Endothelial cell of umbilical vein (primary cell): ENCODE data around the gene RBKS. TPM values are rescaled to one million over a fixed set of nuclear protein-coding genes. Genes with fewer than 3 reads are reported as not detected.

Experiments
- BruUV-seq: library from RNA; stranded (reverse); fragments of 400-500 nt; replicated peaks from 2 replicates; lab custom pipeline; 2021; lab: Mats Ljungman, UMichigan
- CTCF ChIA-PET: fragments of 300-600, 350-600 bp; sonication (Branson Sonifier 250); formaldehyde crosslinking; loops from one replicate; lab custom pipeline; 2021; ENCODE audit warnings: antibody characterized with exemption, inconsistent platforms; lab: Charles Lee
- POLR2A ChIA-PET: fragments of 300-600, 350-600 bp; sonication (Branson Sonifier 250); formaldehyde crosslinking; loops from one replicate; lab custom pipeline; 2021; ENCODE audit warnings: antibody characterized with exemption, inconsistent platforms; lab: Charles Lee
- DNase-seq: peaks from one replicate; pipeline ENCODE4 v3.0.0-alpha.2; 2011; ENCODE audit warnings: low read depth, low spot score
- FAIRE-seq: peaks from 2 replicates; lab custom pipeline; 2011; peaks lifted over from hg19 to GRCh38; lab: Jason Lieb, UNC
- H2AFZ ChIP-seq: 2 replicates; pipeline ENCODE4 v1.6.0; 2012; ENCODE audit warnings: low read depth, low read length, control low read depth, inconsistent platforms
- H3K27ac ChIP-seq: 2 replicates; pipeline ENCODE4 v1.5.1; 2011; ENCODE audit warnings: low read depth, mild to moderate bottlenecking, control low read depth, low read length, moderate library complexity; ENCODE audit not compliant: insufficient read depth
- H3K27me3 ChIP-seq, 2 experiments: 2 replicates each; pipeline versions ENCODE4 v1.6.0 to v1.6.1; 2011; ENCODE audit warnings: low read length in 2 of 2, mixed read lengths in 1 of 2; ENCODE audit not compliant: control insufficient read depth in 2 of 2, insufficient read depth in 2 of 2
- H3K36me3 ChIP-seq, 2 experiments: 2 replicates in 1 of 2; 3 replicates in 1 of 2; pipeline ENCODE4 v1.5.1; 2011; ENCODE audit warnings: low read length in 2 of 2, mild to moderate bottlenecking in 1 of 2, moderate library complexity in 1 of 2; ENCODE audit not compliant: control insufficient read depth in 2 of 2, insufficient read depth in 2 of 2; ENCODE audit errors: extremely low read depth in 1 of 2
- H3K4me1 ChIP-seq: 3 replicates; pipeline ENCODE4 v1.5.1; 2011; ENCODE audit warnings: mild to moderate bottlenecking, low read length; ENCODE audit not compliant: control insufficient read depth, insufficient read depth; ENCODE audit errors: extremely low read depth
- H3K4me2 ChIP-seq: 2 replicates; pipeline ENCODE4 v1.6.1; 2011; ENCODE audit warnings: low read length, control low read depth, mixed read lengths; ENCODE audit not compliant: insufficient read depth
- H3K4me3 ChIP-seq, 3 experiments: fragments of 200-600 bp in 1 of 3; sonication (generic), shearing (Covaris generic) in 1 of 3; replicated peaks in 1 of 3; 2 replicates each; pipeline ENCODE4 v1.5.1; 2011 to 2016; ENCODE audit warnings: control low read depth in 3 of 3, low read length in 3 of 3, mild to moderate bottlenecking in 2 of 3, inconsistent platforms in 1 of 3, low read depth in 1 of 3, moderate library complexity in 1 of 3; ENCODE audit not compliant: insufficient read depth in 1 of 3
- H3K79me2 ChIP-seq: 2 replicates; pipeline ENCODE4 v1.6.0; 2012; ENCODE audit warnings: low read length, inconsistent platforms; ENCODE audit not compliant: control insufficient read depth, insufficient read depth
- H3K9ac ChIP-seq: replicated peaks from 2 replicates; pipeline ENCODE3; 2011; ENCODE audit warnings: low read length, control low read depth; ENCODE audit not compliant: insufficient read depth; ENCODE audit errors: extremely low read depth
- H3K9me1 ChIP-seq: replicated peaks from 3 replicates; pipeline ENCODE4 v1.6.0; 2011; ENCODE audit warnings: mild to moderate bottlenecking, low read length; ENCODE audit not compliant: control insufficient read depth, insufficient read depth; ENCODE audit errors: extremely low read depth
- H3K9me3 ChIP-seq: replicated peaks from 2 replicates; pipeline ENCODE4 v1.5.1; 2012; ENCODE audit warnings: low read length, inconsistent platforms; ENCODE audit not compliant: control insufficient read depth, insufficient read depth
- H4K20me1 ChIP-seq: replicated peaks from 2 replicates; pipeline ENCODE3; 2011; ENCODE audit warnings: mild to moderate bottlenecking, low read length; ENCODE audit not compliant: control insufficient read depth, insufficient read depth; ENCODE audit errors: extremely low read depth
- CTCF ChIP-seq, 2 donors: IDR thresholded peaks; 1 replicate in 1 of 2; 2 replicates in 1 of 2; pipeline ENCODE4 v1.5.1; 2011; ENCODE audit warnings: low read length in 2 of 2, mild to moderate bottlenecking in 2 of 2, moderate library complexity in 2 of 2, control low read depth in 1 of 2, inconsistent platforms in 1 of 2, low read depth in 1 of 2; ENCODE audit not compliant: insufficient read depth in 1 of 2; ENCODE audit errors: extremely low read depth in 1 of 2
- EZH2 ChIP-seq: IDR thresholded peaks from 2 replicates; pipeline ENCODE4 v1.6.1; 2012; ENCODE audit warnings: borderline replicate concordance, low read depth, mild to moderate bottlenecking, moderate library complexity, low read length, inconsistent platforms; ENCODE audit not compliant: severe bottlenecking
- FOS ChIP-seq: IDR thresholded peaks from 2 replicates; pipeline ENCODE4 v1.6.1; 2011; ENCODE audit warnings: mild to moderate bottlenecking, low read length, moderate library complexity, borderline replicate concordance; ENCODE audit not compliant: insufficient read depth
- GATA2 ChIP-seq: IDR thresholded peaks from 2 replicates; pipeline ENCODE4 v1.7.0; 2011; ENCODE audit warnings: low read depth, mild to moderate bottlenecking, moderate library complexity, mixed read lengths, low read length; ENCODE audit not compliant: insufficient read length, insufficient read depth
- JUN ChIP-seq: IDR thresholded peaks from 2 replicates; pipeline ENCODE4 v1.6.1; 2011; ENCODE audit warnings: borderline replicate concordance, low read depth; ENCODE audit not compliant: insufficient read length, insufficient read depth
- MAX ChIP-seq: IDR thresholded peaks from 2 replicates; pipeline ENCODE4 v1.6.1; 2011; ENCODE audit not compliant: insufficient read depth, insufficient read length
- MYC ChIP-seq: IDR thresholded peaks from one replicate; pipeline ENCODE4 v1.6.1; 2011; ENCODE audit warnings: mild to moderate bottlenecking, low read depth, low read length
- POLR2A ChIP-seq: IDR thresholded peaks from 2 replicates; pipeline ENCODE4 v1.6.1; 2012; ENCODE audit warnings: low read depth, mild to moderate bottlenecking, control low read depth, low read length
- POLR2AphosphoS5 ChIP-seq: IDR thresholded peaks from 2 replicates; pipeline ENCODE4 v1.6.1; 2012; ENCODE audit warnings: low read depth, mild to moderate bottlenecking, control low read depth, low read length, moderate library complexity; ENCODE audit not compliant: insufficient read depth
- dilution Hi-C: fragments of 300-500 bp; cut with MboI; formaldehyde crosslinking; loops from one replicate; pipeline ENCODE4 v1.15.0; 2019; ENCODE audit warnings: low sequenced_read_pairs; ENCODE audit not compliant: extremely low pct_ligation_motif_present
- intact Hi-C: fragments of 100-400 bp; cut with micrococcal nuclease; formaldehyde crosslinking; loops from one replicate; pipeline ENCODE4 v1.10.0; 2022
- polyA plus RNA-seq, 4 experiments: library from polyadenylated mRNA; depleted of rRNA in 3 of 4; stranded (reverse) in 3 of 4; unstranded in 1 of 4; fragments of >200 nt; gene quantifications; 2 replicates each; pipeline versions ENCODE4 v1.2.1 to v1.2.3, GENCODE V29; 2011 to 2012; ENCODE audit warnings: missing spikeins in 1 of 4
- total RNA-seq: library from RNA; stranded (reverse); gene quantifications from 2 replicates; pipeline ENCODE4 v1.2.3, GENCODE V29; 2021

Gene RBKS
- total and polyA plus RNA-seq, 2 donors (not counting 3 experiments of a cell fraction or from before 2014, with no cell fraction given) = 0.64 to 1.8 TPM

- Histone ChIP-seq H3K4me1 (peaks cover 6% of the 10 kb centered on the region), H3K36me3 (peaks cover 0 to 6% of the 10 kb centered on the region in 2 experiments), H3K27me3 (no peaks in the 10 kb centered on the region), H4K20me1 (no peaks in the 10 kb centered on the region), H3K4me2 (no peak overlapping the region), H3K27ac (no peak overlapping the region), H3K9me3 (no peaks in the 10 kb centered on the region), H2AFZ (no peak overlapping the region), H3K9me1 (no peaks in the 10 kb centered on the region), H3K79me2 (no peaks in the 10 kb centered on the region), H3K4me3 (no peak overlapping the region), H3K9ac (no peak overlapping the region)
- no peak for FAIRE-seq
- TF ChIP-seq FOS (no peak), MAX (no peak), CTCF (IDR thresholded peaks at IDR 0.05; ENCODE audit: extremely low read depth in 1 of 2, insufficient read depth in 1 of 2, low read depth in 1 of 2, low read length in 2 of 2) (no peak), JUN (no peak), POLR2A (no peak), EZH2 (no peak), POLR2AphosphoS5 (no peak), GATA2 (no peak), MYC (no peak)
- CTCF ChIA-PET = interaction anchor here (0.7 kb wide), 1 partner anchor 779 kb away, joined by 3 read pairs; no protein-coding TSS in a partner anchor
- intact Hi-C loops = loop anchor here (10.0 kb wide), 1 partner anchor 162 kb away; no protein-coding TSS in a partner anchor
- POLR2A ChIA-PET = no interaction called here
- DNase-seq = no peak
- no TSS peak for BruUV-seq
- dilution Hi-C loops = no loop called here
Measured at GRCh38 chr2:27893006-27893405, 2.8 kb upstream of the RBKS start.
